Fibroblast of pulmonary artery (primary cell): ENCODE data around the gene FLOT2.
"Not testable (repeated sequence)": the region's sequence is repeated elsewhere in the genome, so short reads cannot be mapped to it uniquely, and the experiment has no call there.

ENCODE experiments used
- DNase-seq: peaks from one replicate; pipeline ENCODE4 v3.0.0-alpha.2; 2010; ENCODE audit warnings: low read depth
- H3K4me3 ChIP-seq: replicated peaks from 2 replicates; pipeline ENCODE4 v1.5.1; 2011; ENCODE audit warnings: low read depth, mild to moderate bottlenecking, control low read depth, low read length, moderate library complexity
- CTCF ChIP-seq: IDR thresholded peaks from 2 replicates; pipeline ENCODE4 v1.5.1; 2011; ENCODE audit warnings: mild to moderate bottlenecking, control low read depth, low read length, inconsistent platforms; ENCODE audit errors: missing control alignments

The FLOT2 gene

GRCh38 chr17:28879886-28880571 is 17.5 kb downstream of the FLOT2 start:
- no peak for DNase-seq
- H3K4me3 ChIP-seq = no peak overlapping the region
- no peak for TF ChIP-seq CTCF

- peak; percentile 51 for TF ChIP-seq CTCF
- H3K4me3 ChIP-seq = no peak overlapping the region
- DNase-seq = peak; percentile 58
These were observed 18.6 kb downstream of the FLOT2 start for GRCh38 chr17:28878981-28879380.

- no peak for TF ChIP-seq CTCF
- DNase-seq = no peak
- H3K4me3 ChIP-seq = no peak overlapping the region
These were observed 19.2 kb downstream of the FLOT2 start for GRCh38 chr17:28878158-28878910.

- H3K4me3 ChIP-seq, DNase-seq: not testable (repeated sequence)
These were observed 20.3 kb downstream of the FLOT2 start for GRCh38 chr17:28877150-28877711.

GRCh38 chr17:28875848-28876550 is 21.5 kb downstream of the FLOT2 start:
- TF ChIP-seq CTCF = no peak
- H3K4me3 ChIP-seq = no peak overlapping the region
- DNase-seq = no peak

- no peak for TF ChIP-seq CTCF
- DNase-seq = no peak
These were observed 22.8 kb downstream of the FLOT2 start for GRCh38 chr17:28874750-28875149.

GRCh38 chr17:28873839-28874238 is 23.7 kb downstream of the FLOT2 start:
- no peak overlapping the region for H3K4me3 ChIP-seq
- no peak for DNase-seq
- no peak for TF ChIP-seq CTCF

More at GRCh38 chr17:28874750-28875149, 22.8 kb downstream of the FLOT2 start:
- no peak overlapping the region for H3K4me3 ChIP-seq
